Heart left ventricle (tissue), 16 donors: ENCODE measurements around the gene IL17REL. TPM values are rescaled to one million over a fixed set of nuclear protein-coding genes. Genes with fewer than 3 reads are reported as not detected.

Experiments used
- ATAC-seq, 4 donors: fragments of 200-7000 bp; cut with Tn5 transposase; one replicate each; pipeline ENCODE4 v1.9.1; 2020 to 2022; ENCODE audit warnings: moderate library complexity in 4 of 4, mild to moderate bottlenecking in 3 of 4, moderate number of reproducible peaks in 1 of 4
- DNase-seq, 5 donors: peaks; one replicate each; pipeline ENCODE4 v3.0.0-alpha.2; 2020
- H3K27ac ChIP-seq, 12 donors: fragments of 200-600 bp; sonication (generic) in 4 of 12; one replicate each; pipeline versions ENCODE4 v1.5.0 to v1.8.0; 2016 to 2022; ENCODE audit warnings: mild to moderate bottlenecking in 2 of 12
- H3K27me3 ChIP-seq, 9 donors: fragments of 200-600 bp; sonication (generic) in 2 of 9; one replicate each; pipeline versions ENCODE4 v1.5.1 to v1.8.0; 2016 to 2022; ENCODE audit warnings: mild to moderate bottlenecking in 3 of 9
- H3K36me3 ChIP-seq, 9 donors: fragments of 200-600 bp; sonication (generic) in 2 of 9; one replicate each; pipeline versions ENCODE4 v1.5.0 to v1.8.0; 2018 to 2022; ENCODE audit warnings: mild to moderate bottlenecking in 2 of 9
- H3K4me1 ChIP-seq, 12 donors: fragments of 200-600 bp; sonication (generic) in 4 of 12; one replicate each; pipeline versions ENCODE4 v1.5.0 to v1.8.0; 2016 to 2022; ENCODE audit warnings: mild to moderate bottlenecking in 3 of 12
- H3K4me3 ChIP-seq, 12 donors: fragments of 200-600 bp; sonication (generic) in 4 of 12; one replicate each; pipeline versions ENCODE4 v1.5.0 to v1.8.0; 2017 to 2022; ENCODE audit warnings: mild to moderate bottlenecking in 9 of 12, moderate library complexity in 4 of 12
- H3K9me3 ChIP-seq, 12 donors: fragments of 200-600 bp; sonication (generic) in 4 of 12; one replicate each; pipeline versions ENCODE4 v1.5.0 to v1.8.0; 2016 to 2022; ENCODE audit warnings: mild to moderate bottlenecking in 1 of 12
- CTCF ChIP-seq, 12 donors: fragments of 200-600 bp; sonication (generic) in 4 of 12; IDR thresholded peaks; one replicate each; pipeline versions ENCODE4 v1.5.0 to v1.8.0; 2018 to 2022; ENCODE audit warnings: antibody characterized with exemption in 12 of 12, mild to moderate bottlenecking in 5 of 12
- POLR2A ChIP-seq, 2 donors: fragments of 450-650 bp; IDR thresholded peaks; one replicate each; pipeline ENCODE4 v1.6.1; 2017; ENCODE audit warnings: antibody characterized with exemption in 2 of 2, mild to moderate bottlenecking in 2 of 2, moderate library complexity in 2 of 2
- WGBS, 4 donors: extraction: QIAGEN DNeasy Blood & Tissue Kit in 2 of 4; methylation state at CpG; one replicate each; pipeline versions ENCODE4 v1.1.5 to v1.1.7; 2013 to 2018; 5-methylcytosine and 5-hydroxymethylcytosine counted together
- intact Hi-C, 10 donors: fragments of 100-400 bp; cut with DNase I; formaldehyde crosslinking; loops; one replicate each; pipeline versions ENCODE4 v1.11.1 to v1.14.2; 2022
- polyA plus RNA-seq, 2 donors: library from polyadenylated mRNA; stranded (reverse); fragments of 200-250 nt; gene quantifications; one replicate each; pipeline ENCODE4 v1.2.3, GENCODE V29; 2013
- total RNA-seq, 9 donors: library from RNA; depleted of rRNA in 2 of 9; stranded (reverse); fragments of >200 nt in 2 of 9; fragmentation: NEBNext Ultra II Directional in 3 of 9; extraction: Animal tissue kit (Norgen Biotek cat#: 25700) in 3 of 9; gene quantifications; one replicate each; pipeline versions ENCODE4 v1.1.0 to v1.2.4, GENCODE V29; 2016 to 2023
- donor health status: ischemic (EF 13 %, LVEDD 7.1; RV severe dilation, severe dysfunction).
- donor health status: healthy with polysubstance abuse.
- donor health status: DM: no; HTN: yes; CAD: no.
- donor health status: DM: no; HTN: no; CAD: no.
- donor health status: ischemic (EF 25% LVEDD 6.9; RV normal size, moderate dysfunction).
- donor health status: ischemic (EF 25% LVEDD 5.7; RV mildly dilated, moderate dysfunction).
- donor health status: healthy.
- donor health status: DM: yes; HTN: yes; CAD: no.
- donor health status: ischemic (EF 35%, LVEDD 5.7; RV mildly dilated, moderate dysfunction).
- donor health status: nonischemic (EF 11% LVEDD 7.7; RV severe dilation, severe dysfunction).
- donor health status: DM: yes; HTN: yes; CAD: no.
- donor health status: PGD.
- donor health status: ischemic (EF 29% LVEDD 5.4; RV normal size, mild dysfunction).
- donor health status: nonischemic (EF 23%, LVEDD 6.1; RV moderate dilation, normal function).

IL17REL gene
- total and polyA plus RNA-seq, 11 donors: not detected

DNA sequence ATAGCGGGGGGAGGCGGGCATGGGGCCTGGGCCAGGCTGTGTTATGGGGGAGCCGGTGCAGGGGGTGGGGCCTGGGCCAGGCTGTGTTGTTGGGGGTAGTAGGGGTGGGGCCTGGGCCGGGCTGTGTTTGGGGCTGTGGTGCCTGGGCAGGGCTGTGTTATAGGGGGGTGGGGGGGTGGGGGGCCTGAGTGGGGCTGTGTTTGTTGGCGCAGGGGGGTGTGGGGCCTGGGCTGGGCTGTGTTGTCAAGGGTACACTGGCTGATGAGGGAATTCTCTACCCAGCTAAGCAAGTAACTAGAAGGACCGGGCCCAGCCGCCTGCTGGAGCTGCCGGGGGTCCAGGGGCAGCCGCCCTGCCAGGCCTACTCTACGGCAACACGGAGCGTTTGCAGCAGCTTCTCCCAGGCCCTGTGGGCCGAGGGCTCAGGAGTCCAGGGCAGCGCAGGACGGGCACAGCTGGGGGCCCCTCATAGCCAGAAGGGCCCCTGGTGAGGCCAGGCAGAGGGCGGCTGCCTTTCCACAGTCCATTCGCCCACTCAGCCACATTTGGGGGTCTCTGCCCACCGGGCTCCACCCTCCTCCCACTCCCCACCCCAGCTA is 62.1 kb downstream of the IL17REL start:
- no peak overlapping the region for H3K27ac ChIP-seq
- intact Hi-C loops: no loop called here
- 89 to 93% (median 93%) methylated on average over 14 to 18 of the region's 18 CpGs for WGBS, 4 donors

GRCh38 chr22:49949914-49950292 is 62.7 kb downstream of the IL17REL start:
- DNase-seq (no peak), ATAC-seq (no peak)
- Histone ChIP-seq H3K9me3 (no peaks in the 10 kb centered on the region), H3K27me3 (no peaks in the 10 kb centered on the region), H3K36me3 (no peaks in the 10 kb centered on the region), H3K4me3 (no peak overlapping the region), H3K4me1 (peaks cover 10 to 34% (median 26%) of the 10 kb centered on the region in 12 donors), H3K27ac (no peak overlapping the region)
- intact Hi-C loops: no loop called here
- TF ChIP-seq CTCF (IDR thresholded peaks at IDR 0.05) (no peak), POLR2A (IDR thresholded peaks at IDR 0.05) (no peak)
- 94 to 100% (median 95%) methylated on average over 1 to 11 of the region's 11 CpGs for WGBS, 4 donors

More for the DNA sequence above, 62.1 kb downstream of the IL17REL start:
- Histone ChIP-seq H3K4me1 (peaks cover 10 to 40% (median 32%) of the 10 kb centered on the region in 12 donors), H3K4me3 (no peak overlapping the region), H3K36me3 (no peaks in the 10 kb centered on the region), H3K27me3 (no peaks in the 10 kb centered on the region), H3K9me3 (no peaks in the 10 kb centered on the region)
- no peak for ATAC-seq
- TF ChIP-seq CTCF (IDR thresholded peaks at IDR 0.05): no peak
- no peak for TF ChIP-seq POLR2A (IDR thresholded peaks at IDR 0.05)
- DNase-seq: no peak

- 82 to 92% (median 88%) methylated on average over 28 to 42 of the region's 42 CpGs for WGBS, 4 donors
These were observed 63.3 kb downstream of the IL17REL start for GRCh38 chr22:49948958-49949913.

GRCh38 chr22:49948116-49948957 is 64.2 kb downstream of the IL17REL start:
- peaks cover 2 to 18% (median 11%) of the 10 kb centered on the region in 12 donors for H3K4me1 ChIP-seq
- no peaks in the 10 kb centered on the region for H3K36me3 ChIP-seq
- no peak overlapping the region for H3K4me3 ChIP-seq
- WGBS, 4 donors: 88 to 91% (median 89%) methylated on average over 12 to 23 of the region's 23 CpGs
- H3K9me3 ChIP-seq: no peaks in the 10 kb centered on the region
- intact Hi-C loops: no loop called here
- no peaks in the 10 kb centered on the region for H3K27me3 ChIP-seq
- ATAC-seq: no peak
- no peak overlapping the region for H3K27ac ChIP-seq
- DNase-seq: no peak
- no peak for TF ChIP-seq CTCF (IDR thresholded peaks at IDR 0.05)
- TF ChIP-seq POLR2A (IDR thresholded peaks at IDR 0.05): no peak

More at GRCh38 chr22:49948958-49949913, 63.3 kb downstream of the IL17REL start:
- H3K9me3 ChIP-seq: no peaks in the 10 kb centered on the region
- no peaks in the 10 kb centered on the region for H3K27me3 ChIP-seq
- ATAC-seq (peak in 3 of 4 donors; percentile 27 to 41 (median 37)), DNase-seq (no peak)
- H3K4me1 ChIP-seq: peaks cover 10 to 27% (median 20%) of the 10 kb centered on the region in 12 donors
- intact Hi-C loops: no loop called here
- no peak for TF ChIP-seq POLR2A (IDR thresholded peaks at IDR 0.05)
- no peak overlapping the region for H3K4me3 ChIP-seq
- no peak overlapping the region for H3K27ac ChIP-seq
- no peaks in the 10 kb centered on the region for H3K36me3 ChIP-seq
